KOPT-K1 (cell line): ENCODE results near the gene TMEM214.

Source experiments
- H3K27ac ChIP-seq: fragments of 200-600 bp; sonication (generic); 2 replicates; pipeline ENCODE4 v1.5.1; 2016; ENCODE audit warnings: antibody characterized with exemption, mild to moderate bottlenecking, low read depth, low read length; ENCODE audit not compliant: poor library complexity, severe bottlenecking
- H3K36me3 ChIP-seq: fragments of 200-600 bp; sonication (generic); 2 replicates; pipeline ENCODE4 v1.5.1; 2017; ENCODE audit warnings: antibody characterized with exemption, mild to moderate bottlenecking, low read length, moderate library complexity; ENCODE audit not compliant: insufficient read depth
- H3K9me3 ChIP-seq: fragments of 200-600 bp; sonication (generic); 2 replicates; pipeline ENCODE4 v1.5.1; 2017; ENCODE audit warnings: antibody characterized with exemption, low read length, mild to moderate bottlenecking; ENCODE audit not compliant: insufficient read depth, poor library complexity, severe bottlenecking

TMEM214 gene

GRCh38 chr2:27078267-27079194 lies 45.8 kb downstream of the TMEM214 start, which contains the start of gene EMILIN1:
Gene EMILIN1, plus strand, starts transcription at chr2:27078615. Its CDS starts 451 bp downstream, at chr2:27079066.
- H3K27ac ChIP-seq, result no peak within 1 kb of the TSS
- H3K9me3 ChIP-seq, result no peaks in the 10 kb centered on the region
- H3K36me3 ChIP-seq, result no peaks in the 10 kb centered on the region

- H3K9me3 ChIP-seq, result no peaks in the 10 kb centered on the region
- H3K27ac ChIP-seq, result no peak overlapping the region
- H3K36me3 ChIP-seq, result no peaks in the 10 kb centered on the region
Observed at GRCh38 chr2:27079233-27080139, 46.7 kb downstream of the TMEM214 start.

DNA sequence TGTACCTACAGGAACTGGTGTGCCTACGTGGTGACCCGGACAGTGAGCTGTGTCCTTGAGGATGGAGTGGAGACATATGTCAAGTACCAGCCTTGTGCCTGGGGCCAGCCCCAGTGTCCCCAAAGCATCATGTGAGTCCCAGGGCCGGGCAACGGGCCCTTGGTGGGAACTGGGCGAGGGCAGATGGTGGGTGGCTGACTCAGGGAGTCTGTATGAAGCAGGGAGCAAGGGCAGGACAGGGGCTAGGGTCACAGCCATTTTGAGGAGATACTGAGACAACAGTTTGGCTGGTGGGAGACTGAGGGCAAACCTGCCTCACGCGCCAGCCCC lies 47.3 kb downstream of the TMEM214 start:
- Histone ChIP-seq H3K27ac (no peak overlapping the region), H3K36me3 (no peaks in the 10 kb centered on the region)

GRCh38 chr2:27080603-27080936 lies 47.8 kb downstream of the TMEM214 start:
- H3K36me3 ChIP-seq, result no peaks in the 10 kb centered on the region
- peak overlapping the region; percentile 92 for H3K27ac ChIP-seq
- H3K9me3 ChIP-seq, result no peaks in the 10 kb centered on the region

More for the DNA sequence above, 47.3 kb downstream of the TMEM214 start:
- no peaks in the 10 kb centered on the region for H3K9me3 ChIP-seq

- Histone ChIP-seq H3K9me3 (no peaks in the 10 kb centered on the region), H3K36me3 (no peaks in the 10 kb centered on the region), H3K27ac (peak overlapping the region; percentile 92)
Observed at GRCh38 chr2:27081984-27082772, 49.4 kb downstream of the TMEM214 start.

- Histone ChIP-seq H3K27ac (no peak overlapping the region), H3K9me3 (no peaks in the 10 kb centered on the region), H3K36me3 (no peaks in the 10 kb centered on the region)
Observed at GRCh38 chr2:27082773-27083409, 50.1 kb downstream of the TMEM214 start.

DNA sequence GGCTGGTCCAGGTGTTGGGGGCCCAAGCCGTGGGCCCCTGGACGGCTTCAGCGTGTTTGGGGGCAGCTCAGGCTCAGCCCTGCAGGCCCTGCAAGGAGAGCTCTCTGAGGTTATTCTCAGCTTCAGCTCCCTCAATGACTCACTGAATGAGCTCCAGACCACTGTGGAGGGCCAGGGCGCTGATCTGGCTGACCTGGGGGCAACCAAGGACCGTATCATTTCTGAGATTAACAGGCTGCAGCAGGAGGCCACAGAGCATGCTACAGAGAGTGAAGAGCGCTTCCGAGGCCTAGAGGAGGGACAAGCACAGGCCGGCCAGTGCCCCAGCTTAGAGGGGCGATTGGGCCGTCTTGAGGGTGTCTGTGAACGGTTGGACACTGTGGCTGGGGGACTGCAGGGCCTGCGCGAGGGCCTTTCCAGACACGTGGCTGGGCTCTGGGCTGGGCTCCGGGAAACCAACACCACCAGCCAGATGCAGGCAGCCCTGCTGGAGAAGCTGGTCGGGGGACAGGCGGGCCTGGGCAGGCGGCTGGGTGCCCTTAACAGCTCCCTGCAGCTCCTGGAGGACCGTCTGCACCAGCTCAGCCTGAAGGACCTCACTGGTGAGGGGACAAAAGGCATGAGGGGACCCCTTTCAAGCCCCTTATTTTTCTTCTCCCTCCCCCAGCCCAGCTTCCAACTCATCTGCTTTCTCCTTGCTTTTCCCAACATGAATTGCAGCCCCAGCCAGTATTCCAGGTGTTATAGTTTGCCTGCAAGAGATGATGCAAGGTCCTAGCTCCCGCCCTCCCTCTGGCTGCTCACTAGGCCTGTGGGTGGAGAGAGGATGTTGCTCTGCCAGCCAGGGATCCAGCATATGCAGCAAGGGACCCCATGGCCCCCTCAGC lies 50.9 kb downstream of the TMEM214 start:
- Histone ChIP-seq H3K9me3 (no peaks in the 10 kb centered on the region), H3K27ac (no peak overlapping the region), H3K36me3 (no peaks in the 10 kb centered on the region)

GRCh38 chr2:27084297-27085061 lies 51.7 kb downstream of the TMEM214 start:
- Histone ChIP-seq H3K36me3 (no peaks in the 10 kb centered on the region), H3K9me3 (no peaks in the 10 kb centered on the region), H3K27ac (no peak overlapping the region)

DNA sequence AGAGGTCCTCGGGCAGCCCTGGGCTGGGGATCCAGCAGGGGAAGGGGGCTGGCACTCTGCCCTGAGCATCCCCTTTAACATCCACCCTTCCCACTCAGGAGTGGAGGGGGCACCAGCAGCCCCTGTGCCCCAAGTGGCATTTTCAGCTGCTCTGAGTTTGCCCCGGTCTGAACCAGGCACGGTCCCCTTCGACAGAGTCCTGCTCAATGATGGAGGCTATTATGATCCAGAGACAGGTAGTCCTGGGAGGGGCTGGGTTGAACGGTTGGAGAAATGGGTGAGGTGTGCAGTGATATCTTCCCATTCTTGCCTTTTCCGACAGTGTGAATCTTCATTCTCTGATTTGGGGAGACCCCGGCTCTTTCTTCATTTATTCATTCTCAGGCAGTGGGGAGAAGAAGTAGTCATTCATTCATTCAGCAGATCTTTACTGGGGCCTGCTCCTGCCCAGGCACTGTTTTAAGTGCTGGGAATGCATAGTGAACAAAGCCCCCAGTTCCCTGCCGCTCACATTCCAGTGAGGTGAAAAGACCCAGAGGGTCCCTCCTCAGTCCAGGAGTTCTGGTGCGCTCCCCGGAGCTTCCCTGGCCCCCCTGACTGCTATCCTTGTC lies 52.4 kb downstream of the TMEM214 start:
- H3K27ac ChIP-seq, result no peak overlapping the region

DNA sequence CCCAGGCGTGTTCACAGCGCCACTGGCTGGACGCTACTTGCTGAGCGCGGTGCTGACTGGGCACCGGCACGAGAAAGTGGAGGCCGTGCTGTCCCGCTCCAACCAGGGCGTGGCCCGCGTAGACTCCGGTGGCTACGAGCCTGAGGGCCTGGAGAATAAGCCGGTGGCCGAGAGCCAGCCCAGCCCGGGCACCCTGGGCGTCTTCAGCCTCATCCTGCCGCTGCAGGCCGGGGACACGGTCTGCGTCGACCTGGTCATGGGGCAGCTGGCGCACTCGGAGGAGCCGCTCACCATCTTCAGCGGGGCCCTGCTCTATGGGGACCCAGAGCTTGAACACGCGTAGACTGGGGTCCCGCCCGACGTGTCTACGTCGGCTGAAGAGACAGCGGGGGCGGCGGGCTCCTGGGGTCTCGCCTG lies 52.9 kb downstream of the TMEM214 start:
- H3K36me3 ChIP-seq, result no peaks in the 10 kb centered on the region
- peak overlapping the region; percentile 67 for H3K27ac ChIP-seq
- H3K9me3 ChIP-seq, result no peaks in the 10 kb centered on the region

More for the DNA sequence above, 52.4 kb downstream of the TMEM214 start:
- Histone ChIP-seq H3K9me3 (no peaks in the 10 kb centered on the region), H3K36me3 (no peaks in the 10 kb centered on the region)

GRCh38 chr2:27086090-27086723 lies 53.4 kb downstream of the TMEM214 start:
- Histone ChIP-seq H3K27ac (peak overlapping the region; percentile 67), H3K9me3 (no peaks in the 10 kb centered on the region), H3K36me3 (no peaks in the 10 kb centered on the region)

DNA sequence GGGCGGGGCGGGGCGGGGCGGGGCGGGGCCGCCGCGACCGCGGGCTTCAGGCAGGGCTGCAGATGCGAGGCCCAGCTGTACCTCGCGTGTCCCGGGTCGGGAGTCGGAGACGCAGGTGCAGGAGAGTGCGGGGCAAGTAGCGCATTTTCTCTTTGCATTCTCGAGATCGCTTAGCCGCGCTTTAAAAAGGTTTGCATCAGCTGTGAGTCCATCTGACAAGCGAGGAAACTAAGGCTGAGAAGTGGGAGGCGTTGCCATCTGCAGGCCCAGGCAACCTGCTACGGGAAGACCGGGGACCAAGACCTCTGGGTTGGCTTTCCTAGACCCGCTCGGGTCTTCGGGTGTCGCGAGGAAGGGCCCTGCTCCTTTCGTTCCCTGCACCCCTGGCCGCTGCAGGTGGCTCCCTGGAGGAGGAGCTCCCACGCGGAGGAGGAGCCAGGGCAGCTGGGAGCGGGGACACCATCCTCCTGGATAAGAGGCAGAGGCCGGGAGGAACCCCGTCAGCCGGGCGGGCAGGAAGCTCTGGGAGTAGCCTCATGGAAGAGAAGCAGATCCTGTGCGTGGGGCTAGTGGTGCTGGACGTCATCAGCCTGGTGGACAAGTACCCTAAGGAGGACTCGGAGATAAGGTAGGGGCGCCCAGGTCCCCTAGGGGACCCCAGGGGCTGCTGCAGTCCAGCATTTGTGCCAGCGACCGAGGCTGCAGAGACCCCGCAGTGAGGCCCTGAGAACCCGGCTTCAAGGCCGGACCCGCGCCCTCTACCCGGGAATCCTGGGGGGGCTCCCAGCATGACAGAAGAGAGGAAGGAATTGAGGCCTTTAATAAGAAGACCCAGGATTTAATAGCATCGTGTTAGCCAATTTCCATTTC lies 54.2 kb downstream of the TMEM214 start, which contains the start of gene KHK:
Gene KHK, plus strand, starts transcription at position 49 of the 870 bp plus-strand sequence. Its CDS starts 488 bp downstream, at position 537.
- Histone ChIP-seq H3K9me3 (no peaks in the 10 kb centered on the region), H3K27ac (peak within 1 kb of the TSS; percentile 67), H3K36me3 (no peaks in the 10 kb centered on the region)
